ENCODE measurements around the gene DCUN1D1. TPM values are rescaled to one million over a fixed set of nuclear protein-coding genes. Genes with fewer than 3 reads are reported as not detected.

Gene DCUN1D1
- total and polyA plus RNA-seq, 2 experiments from 2014 or later: 29.5 to 53.5 TPM

- Mint-ChIP-seq H3K27ac (peak overlapping the region; percentile 7; the same call in 1 of the 2 replicates), H3K4me3 (no peak overlapping the region), H3K4me1 (peaks cover 25% of the 10 kb centered on the region), H3K9me3 (peaks cover 9% of the 10 kb centered on the region), H3K36me3 (ENCODE audit: low read depth) (peaks cover 59% of the 10 kb centered on the region), H3K27me3 (ENCODE audit: insufficient read depth, low read depth, poor library complexity) (peaks cover 5% of the 10 kb centered on the region)
- Histone ChIP-seq H3K4me3 (no peak overlapping the region), H3K79me2 (replicated peaks; ENCODE audit: insufficient read depth) (peaks cover 9% of the 10 kb centered on the region; the same call in 1 of the 2 replicates), H2AFZ (no peak overlapping the region), H3K4me1 (ENCODE audit: insufficient read depth) (peaks cover 17% of the 10 kb centered on the region), H3K9me2 (ENCODE audit: insufficient read depth) (no peaks in the 10 kb centered on the region), H3K36me3 (ENCODE audit: insufficient read depth) (peaks cover 11% of the 10 kb centered on the region), H3K27ac (ENCODE audit: low read depth) (peak overlapping the region; percentile 12; the same call in 1 of the 2 replicates), H3F3A (replicated peaks; ENCODE audit: low read depth) (peaks cover 10% of the 10 kb centered on the region; the same call in 1 of the 2 replicates), H3K4me2 (no peak overlapping the region), H4K20me1 (replicated peaks; ENCODE audit: insufficient read depth) (no peaks in the 10 kb centered on the region), H3K27me3 (ENCODE audit: insufficient read depth) (no peaks in the 10 kb centered on the region)
- DNase-seq (ENCODE audit: low spot score): no peak
- TF ChIP-seq, protein P1, sequence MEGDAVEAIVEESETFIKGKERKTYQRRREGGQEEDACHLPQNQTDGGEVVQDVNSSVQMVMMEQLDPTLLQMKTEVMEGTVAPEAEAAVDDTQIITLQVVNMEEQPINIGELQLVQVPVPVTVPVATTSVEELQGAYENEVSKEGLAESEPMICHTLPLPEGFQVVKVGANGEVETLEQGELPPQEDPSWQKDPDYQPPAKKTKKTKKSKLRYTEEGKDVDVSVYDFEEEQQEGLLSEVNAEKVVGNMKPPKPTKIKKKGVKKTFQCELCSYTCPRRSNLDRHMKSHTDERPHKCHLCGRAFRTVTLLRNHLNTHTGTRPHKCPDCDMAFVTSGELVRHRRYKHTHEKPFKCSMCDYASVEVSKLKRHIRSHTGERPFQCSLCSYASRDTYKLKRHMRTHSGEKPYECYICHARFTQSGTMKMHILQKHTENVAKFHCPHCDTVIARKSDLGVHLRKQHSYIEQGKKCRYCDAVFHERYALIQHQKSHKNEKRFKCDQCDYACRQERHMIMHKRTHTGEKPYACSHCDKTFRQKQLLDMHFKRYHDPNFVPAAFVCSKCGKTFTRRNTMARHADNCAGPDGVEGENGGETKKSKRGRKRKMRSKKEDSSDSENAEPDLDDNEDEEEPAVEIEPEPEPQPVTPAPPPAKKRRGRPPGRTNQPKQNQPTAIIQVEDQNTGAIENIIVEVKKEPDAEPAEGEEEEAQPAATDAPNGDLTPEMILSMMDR (conservative IDR thresholded peaks at IDR 0.05; ENCODE audit: low read depth in 2 of 2): no peak
- TF ChIP-seq CREB1 (CRISPR knock-in tag; IDR thresholded peaks at IDR 0.05; ENCODE audit: low read depth) (no peak), POLR2AphosphoS5 (IDR thresholded peaks at IDR 0.05; ENCODE audit: low read depth) (no peak), ZNF114 (CRISPR knock-in tag; IDR thresholded peaks at IDR 0.05) (no peak), JUNB (IDR thresholded peaks at IDR 0.05; ENCODE audit: unreplicated experiment) (no peak), ZNF462 (CRISPR knock-in tag; IDR thresholded peaks at IDR 0.05) (no peak), EZH2phosphoT487 (IDR thresholded peaks at IDR 0.05; ENCODE audit: unreplicated experiment) (no peak)
- TF ChIP-seq, protein P2, sequence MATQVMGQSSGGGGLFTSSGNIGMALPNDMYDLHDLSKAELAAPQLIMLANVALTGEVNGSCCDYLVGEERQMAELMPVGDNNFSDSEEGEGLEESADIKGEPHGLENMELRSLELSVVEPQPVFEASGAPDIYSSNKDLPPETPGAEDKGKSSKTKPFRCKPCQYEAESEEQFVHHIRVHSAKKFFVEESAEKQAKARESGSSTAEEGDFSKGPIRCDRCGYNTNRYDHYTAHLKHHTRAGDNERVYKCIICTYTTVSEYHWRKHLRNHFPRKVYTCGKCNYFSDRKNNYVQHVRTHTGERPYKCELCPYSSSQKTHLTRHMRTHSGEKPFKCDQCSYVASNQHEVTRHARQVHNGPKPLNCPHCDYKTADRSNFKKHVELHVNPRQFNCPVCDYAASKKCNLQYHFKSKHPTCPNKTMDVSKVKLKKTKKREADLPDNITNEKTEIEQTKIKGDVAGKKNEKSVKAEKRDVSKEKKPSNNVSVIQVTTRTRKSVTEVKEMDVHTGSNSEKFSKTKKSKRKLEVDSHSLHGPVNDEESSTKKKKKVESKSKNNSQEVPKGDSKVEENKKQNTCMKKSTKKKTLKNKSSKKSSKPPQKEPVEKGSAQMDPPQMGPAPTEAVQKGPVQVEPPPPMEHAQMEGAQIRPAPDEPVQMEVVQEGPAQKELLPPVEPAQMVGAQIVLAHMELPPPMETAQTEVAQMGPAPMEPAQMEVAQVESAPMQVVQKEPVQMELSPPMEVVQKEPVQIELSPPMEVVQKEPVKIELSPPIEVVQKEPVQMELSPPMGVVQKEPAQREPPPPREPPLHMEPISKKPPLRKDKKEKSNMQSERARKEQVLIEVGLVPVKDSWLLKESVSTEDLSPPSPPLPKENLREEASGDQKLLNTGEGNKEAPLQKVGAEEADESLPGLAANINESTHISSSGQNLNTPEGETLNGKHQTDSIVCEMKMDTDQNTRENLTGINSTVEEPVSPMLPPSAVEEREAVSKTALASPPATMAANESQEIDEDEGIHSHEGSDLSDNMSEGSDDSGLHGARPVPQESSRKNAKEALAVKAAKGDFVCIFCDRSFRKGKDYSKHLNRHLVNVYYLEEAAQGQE (IDR thresholded peaks at IDR 0.05; ENCODE audit: unreplicated experiment): no peak
- no peak for ATAC-seq
These were observed 32.0 kb downstream of the DCUN1D1 start for GRCh38 chr3:182948305-182948704.
